ENCODE results near the gene STX7.

Gene STX7

GRCh38 chr6:132478266-132478665, 34.6 kb downstream of the STX7 start:
- Mint-ChIP-seq H3K27ac (no peak overlapping the region), H3K9me3 (no peaks in the 10 kb centered on the region), H3K27me3 (no peaks in the 10 kb centered on the region), H3K4me3 (no peak overlapping the region), H3K36me3 (peaks cover 12% of the 10 kb centered on the region), H3K4me1 (peaks cover 32% of the 10 kb centered on the region)
- DNase-seq (ENCODE audit: low spot score in 2 of 2) (no peak), ATAC-seq (ENCODE audit: low read depth) (no peak)

GRCh38 chr6:132476688-132477087, 36.2 kb downstream of the STX7 start:
- no peaks in the 10 kb centered on the region for H3K9me3 Mint-ChIP-seq

GRCh38 chr6:132475925-132476324, 37.0 kb downstream of the STX7 start:
- Mint-ChIP-seq H3K36me3 (peaks cover 12% of the 10 kb centered on the region), H3K27ac (peak overlapping the region; percentile 50), H3K4me1 (peaks cover 19% of the 10 kb centered on the region)

More at GRCh38 chr6:132476688-132477087, 36.2 kb downstream of the STX7 start:
- H3K27ac Mint-ChIP-seq = peak overlapping the region; percentile 50
- no peaks in the 10 kb centered on the region for H3K27me3 Mint-ChIP-seq
- peaks cover 12% of the 10 kb centered on the region for H3K36me3 Mint-ChIP-seq
- no peak for ATAC-seq (ENCODE audit: low read depth)
- no peak for DNase-seq (ENCODE audit: low spot score in 2 of 2)
- no peak overlapping the region for H3K4me3 Mint-ChIP-seq
- H3K4me1 Mint-ChIP-seq = peaks cover 23% of the 10 kb centered on the region

GRCh38 chr6:132471787-132472186, 41.1 kb downstream of the STX7 start:
- Mint-ChIP-seq H3K36me3 (peaks cover 10% of the 10 kb centered on the region), H3K4me3 (no peak overlapping the region), H3K27me3 (no peaks in the 10 kb centered on the region), H3K27ac (no peak overlapping the region), H3K9me3 (no peaks in the 10 kb centered on the region), H3K4me1 (no peaks in the 10 kb centered on the region)
- DNase-seq (ENCODE audit: low spot score in 2 of 2) (no peak), ATAC-seq (ENCODE audit: low read depth) (no peak)

More at GRCh38 chr6:132475925-132476324, 37.0 kb downstream of the STX7 start:
- DNase-seq (ENCODE audit: low spot score in 2 of 2) (no peak), ATAC-seq (ENCODE audit: low read depth) (no peak)
- Mint-ChIP-seq H3K4me3 (no peak overlapping the region), H3K9me3 (no peaks in the 10 kb centered on the region), H3K27me3 (no peaks in the 10 kb centered on the region)

- Mint-ChIP-seq H3K27me3 (no peaks in the 10 kb centered on the region), H3K36me3 (peaks cover 23% of the 10 kb centered on the region), H3K4me3 (no peak overlapping the region), H3K4me1 (no peaks in the 10 kb centered on the region), H3K9me3 (no peaks in the 10 kb centered on the region), H3K27ac (no peak overlapping the region)
- DNase-seq (ENCODE audit: low spot score in 2 of 2) (no peak), ATAC-seq (ENCODE audit: low read depth) (no peak)
Observed at GRCh38 chr6:132466952-132467351, 46.0 kb downstream of the STX7 start.

- no peak overlapping the region for H3K4me3 Mint-ChIP-seq
- no peak for DNase-seq (ENCODE audit: low spot score in 2 of 2)
Observed at GRCh38 chr6:132465530-132466485, 47.1 kb downstream of the STX7 start.

GRCh38 chr6:132464538-132465256, 48.2 kb downstream of the STX7 start:
- Mint-ChIP-seq H3K27ac (no peak overlapping the region), H3K4me3 (no peak overlapping the region), H3K27me3 (no peaks in the 10 kb centered on the region), H3K36me3 (peaks cover 33% of the 10 kb centered on the region), H3K4me1 (peaks cover 4% of the 10 kb centered on the region), H3K9me3 (no peaks in the 10 kb centered on the region)
- DNase-seq (ENCODE audit: low spot score in 2 of 2) = no peak
- no peak for ATAC-seq (ENCODE audit: low read depth)

More at GRCh38 chr6:132465530-132466485, 47.1 kb downstream of the STX7 start:
- Mint-ChIP-seq H3K36me3 (peaks cover 27% of the 10 kb centered on the region), H3K27me3 (no peaks in the 10 kb centered on the region), H3K9me3 (no peaks in the 10 kb centered on the region), H3K27ac (no peak overlapping the region), H3K4me1 (no peaks in the 10 kb centered on the region)
- peak; percentile 64 for ATAC-seq (ENCODE audit: low read depth)

- H3K9me3 Mint-ChIP-seq = no peaks in the 10 kb centered on the region
- H3K4me3 Mint-ChIP-seq = no peak overlapping the region
- H3K4me1 Mint-ChIP-seq = peaks cover 5% of the 10 kb centered on the region
- DNase-seq (ENCODE audit: low spot score in 2 of 2) (no peak), ATAC-seq (ENCODE audit: low read depth) (no peak)
- no peak overlapping the region for H3K27ac Mint-ChIP-seq
- H3K36me3 Mint-ChIP-seq = peaks cover 31% of the 10 kb centered on the region
- no peaks in the 10 kb centered on the region for H3K27me3 Mint-ChIP-seq
Observed at GRCh38 chr6:132461958-132462357, 51.0 kb downstream of the STX7 start.

- H3K27ac Mint-ChIP-seq = peak overlapping the region; percentile 17
- no peak overlapping the region for H3K4me3 Mint-ChIP-seq
- H3K4me1 Mint-ChIP-seq = peaks cover 7% of the 10 kb centered on the region
- H3K9me3 Mint-ChIP-seq = no peaks in the 10 kb centered on the region
- no peak for DNase-seq (ENCODE audit: low spot score in 2 of 2)
- peaks cover 38% of the 10 kb centered on the region for H3K36me3 Mint-ChIP-seq
- H3K27me3 Mint-ChIP-seq = no peaks in the 10 kb centered on the region
- ATAC-seq (ENCODE audit: low read depth) = no peak
Observed at GRCh38 chr6:132459605-132459952, 53.3 kb downstream of the STX7 start.

GRCh38 chr6:132458887-132459604, 53.9 kb downstream of the STX7 start:
- H3K9me3 Mint-ChIP-seq = no peaks in the 10 kb centered on the region
- H3K27me3 Mint-ChIP-seq = no peaks in the 10 kb centered on the region
- H3K4me1 Mint-ChIP-seq = peaks cover 7% of the 10 kb centered on the region
- ATAC-seq (ENCODE audit: low read depth) = no peak
- no peak overlapping the region for H3K4me3 Mint-ChIP-seq
- peaks cover 41% of the 10 kb centered on the region for H3K36me3 Mint-ChIP-seq
- no peak for DNase-seq (ENCODE audit: low spot score in 2 of 2)
- H3K27ac Mint-ChIP-seq = no peak overlapping the region

GRCh38 chr6:132456700-132457143, 56.2 kb downstream of the STX7 start:
- Mint-ChIP-seq H3K4me3 (no peak overlapping the region), H3K27ac (peak overlapping the region; percentile 84), H3K27me3 (no peaks in the 10 kb centered on the region), H3K4me1 (peaks cover 9% of the 10 kb centered on the region), H3K9me3 (no peaks in the 10 kb centered on the region), H3K36me3 (peaks cover 31% of the 10 kb centered on the region)
- DNase-seq (ENCODE audit: low spot score in 2 of 2) (no peak), ATAC-seq (ENCODE audit: low read depth) (no peak)

GRCh38 chr6:132446855-132447241, 66.1 kb downstream of the STX7 start:
- Mint-ChIP-seq H3K9me3 (peaks cover 2% of the 10 kb centered on the region), H3K27me3 (no peaks in the 10 kb centered on the region), H3K4me1 (no peaks in the 10 kb centered on the region), H3K27ac (no peak overlapping the region), H3K36me3 (peaks cover 22% of the 10 kb centered on the region), H3K4me3 (no peak overlapping the region)
- DNase-seq (ENCODE audit: low spot score in 2 of 2) (no peak), ATAC-seq (ENCODE audit: low read depth) (no peak)

- no peak for DNase-seq (ENCODE audit: low spot score in 2 of 2)
- ATAC-seq (ENCODE audit: low read depth) = no peak
- H3K36me3 Mint-ChIP-seq = peaks cover 19% of the 10 kb centered on the region
- H3K27ac Mint-ChIP-seq = no peak overlapping the region
- no peaks in the 10 kb centered on the region for H3K4me1 Mint-ChIP-seq
- H3K4me3 Mint-ChIP-seq = no peak overlapping the region
- H3K27me3 Mint-ChIP-seq = no peaks in the 10 kb centered on the region
- H3K9me3 Mint-ChIP-seq = peaks cover 5% of the 10 kb centered on the region
Observed at GRCh38 chr6:132446141-132446854, 66.6 kb downstream of the STX7 start.

All from memory B cell (primary cell).